ENCODE measurements around the gene APEH. TPM values are rescaled to one million over a fixed set of nuclear protein-coding genes. Genes with fewer than 3 reads are reported as not detected.

APEH gene
- total RNA-seq, 1 experiment from 2014 or later, result 246 TPM

- POLR2A ChIA-PET, result no interaction called here
- peaks cover 0 to 6% of the 10 kb centered on the region in 2 experiments; a peak in 1 of 4 replicates for H3K4me1 ChIP-seq (ENCODE audit: control insufficient read depth in 1 of 2, insufficient read depth in 2 of 2, low read length in 2 of 2)
- TF ChIP-seq TCF7L2 (IDR thresholded peaks at IDR 0.05; ENCODE audit: borderline replicate concordance, extremely low read depth, insufficient read depth, insufficient read length) (no peak), EZH2phosphoT487 (IDR thresholded peaks at IDR 0.05; ENCODE audit: borderline replicate concordance) (no peak), YY1 (IDR thresholded peaks at IDR 0.05; ENCODE audit: extremely low read depth, insufficient replicate concordance, low read depth, low read length) (no peak), POLR2AphosphoS5 (IDR thresholded peaks at IDR 0.05; ENCODE audit: low read depth, low read length) (no peak), ZNF274 (IDR thresholded peaks at IDR 0.05; ENCODE audit: low read depth, low read length) (no peak), ZBTB33 (IDR thresholded peaks at IDR 0.05; ENCODE audit: extremely low read depth, insufficient replicate concordance, low read length) (no peak), SP1 (IDR thresholded peaks at IDR 0.05; ENCODE audit: low read depth) (no peak)
- DNase-seq (ENCODE audit: low read depth, low spot score) (no peak), ATAC-seq (no peak)
- no peaks in the 10 kb centered on the region for H3K9me2 ChIP-seq (ENCODE audit: insufficient read depth)
- RAD21 ChIA-PET (ENCODE audit: low non-redundant PET in 1 of 2, low total read pairs in 2 of 2, uncharacterized antibody in 2 of 2, unreplicated experiment in 2 of 2), result no interaction called here
- no peak overlapping the region for H3K4me3 ChIP-seq (replicated peaks in 1 of 2; ENCODE audit: low read depth in 1 of 2, low read length in 2 of 2)
- H2AFZ ChIP-seq (ENCODE audit: low read depth, low read length, poor library complexity, severe bottlenecking), result no peak overlapping the region
- H3K4me2 ChIP-seq (ENCODE audit: low read length), result no peak overlapping the region
- BruUV-seq (replicated peaks), result no TSS peak
- H3K36me3 ChIP-seq (ENCODE audit: control insufficient read depth in 1 of 2, insufficient read depth in 2 of 2, low read length in 2 of 2), result no peaks in the 10 kb centered on the region
- no peaks in the 10 kb centered on the region for H3K9me3 ChIP-seq (ENCODE audit: control insufficient read depth in 1 of 2, insufficient read depth in 1 of 2, low read depth in 1 of 2, low read length in 2 of 2)
- no peak overlapping the region for H3K27ac ChIP-seq (ENCODE audit: low read depth, low read length)
- no peaks in the 10 kb centered on the region for H4K20me1 ChIP-seq (ENCODE audit: insufficient read depth)
- H3K27me3 ChIP-seq (ENCODE audit: insufficient read depth, low read length), result no peaks in the 10 kb centered on the region
- no peak overlapping the region for H3K9ac ChIP-seq (ENCODE audit: low read length)
- intact Hi-C loops (cut with micrococcal nuclease), result no loop called here
- H3K79me2 ChIP-seq (ENCODE audit: insufficient read depth, low read length), result no peaks in the 10 kb centered on the region
- CTCF ChIA-PET, result no interaction called here
Observed at GRCh38 chr3:49657208-49657915, 16.8 kb upstream of the APEH start.

Measured in HCT116 (cell line).